Activated naive CD8-positive, alpha-beta T cell treated with anti-CD3 and anti-CD28 coated beads, Interleukin-2, amount 10 ng/mL, durations not matched to agents 7 days and 5 days (primary cell): ENCODE data around the gene AEBP1. TPM values are rescaled to one million over a fixed set of nuclear protein-coding genes. Genes with fewer than 3 reads are reported as not detected.

Experiments
- ATAC-seq: fragments of 150-1000 bp; cut with Tn5 transposase; one replicate; pipeline ENCODE4 v1.10.0; 2021; ENCODE audit warnings: low read depth, moderate library complexity
- POLR2A ChIA-PET: fragments of 350-600 bp; sonication (Branson Sonifier 250); formaldehyde crosslinking; loops from one replicate; lab custom pipeline; 2021; ENCODE audit warnings: antibody characterized with exemption; lab: Charles Lee
- DNase-seq: peaks from one replicate; pipeline ENCODE4 v3.0.0; 2021
- H3K27ac Mint-ChIP-seq: one replicate; pipeline ENCODE4 v1.8.0; 2022; ENCODE audit warnings: mild to moderate bottlenecking, mixed read lengths
- H3K27me3 Mint-ChIP-seq: one replicate; pipeline ENCODE4 v1.8.0; 2022; ENCODE audit warnings: mild to moderate bottlenecking, moderate library complexity, mixed read lengths
- H3K36me3 Mint-ChIP-seq: one replicate; pipeline ENCODE4 v1.8.0; 2021; ENCODE audit warnings: mild to moderate bottlenecking, mixed read lengths
- H3K4me1 Mint-ChIP-seq: one replicate; pipeline ENCODE4 v1.8.0; 2021; ENCODE audit warnings: mixed read lengths
- H3K4me3 Mint-ChIP-seq: one replicate; pipeline ENCODE4 v1.8.0; 2022; ENCODE audit warnings: mild to moderate bottlenecking, moderate library complexity, mixed read lengths
- H3K9me3 Mint-ChIP-seq: one replicate; pipeline ENCODE4 v1.8.0; 2021; ENCODE audit warnings: mixed read lengths
- total RNA-seq, 2 experiments: library from RNA; stranded (reverse); gene quantifications; one replicate each; pipeline ENCODE4 v1.2.3, GENCODE V29; 2021

Gene AEBP1
- total RNA-seq, 2 experiments from 2014 or later = 21.5 to 22.0 TPM

DNA sequence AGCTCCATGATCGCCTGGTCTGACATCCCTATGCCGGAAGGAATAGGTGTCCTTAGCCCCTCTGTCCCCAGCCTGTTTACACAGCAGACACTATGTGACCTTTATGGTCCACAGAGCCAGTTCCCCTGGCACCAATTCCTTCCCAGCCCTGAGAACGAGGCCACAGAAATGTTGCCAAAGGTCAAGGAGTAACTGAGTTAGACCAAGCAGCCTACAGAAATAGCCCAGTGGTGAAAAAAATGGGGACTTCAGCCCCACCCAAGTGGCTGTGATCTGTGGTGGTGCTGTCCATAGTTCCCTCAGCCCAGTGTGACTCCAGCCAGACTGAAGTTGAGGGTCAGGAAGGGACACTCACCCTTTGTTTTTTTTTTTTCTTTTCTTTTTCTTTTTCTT, 41.2 kb upstream of the AEBP1 start:
- Mint-ChIP-seq H3K27me3 (no peaks in the 10 kb centered on the region), H3K4me1 (peaks cover 7% of the 10 kb centered on the region), H3K9me3 (no peaks in the 10 kb centered on the region), H3K27ac (no peak overlapping the region), H3K4me3 (no peak overlapping the region), H3K36me3 (peaks cover 16% of the 10 kb centered on the region)
- ATAC-seq (no peak), DNase-seq (peak; percentile 1)
- POLR2A ChIA-PET = interaction anchor here (0.9 to 1.2 kb wide), 3 partner anchors 15 to 18 kb away, joined by 3 read pairs; partner anchors contain the start of gene DBNL

DNA sequence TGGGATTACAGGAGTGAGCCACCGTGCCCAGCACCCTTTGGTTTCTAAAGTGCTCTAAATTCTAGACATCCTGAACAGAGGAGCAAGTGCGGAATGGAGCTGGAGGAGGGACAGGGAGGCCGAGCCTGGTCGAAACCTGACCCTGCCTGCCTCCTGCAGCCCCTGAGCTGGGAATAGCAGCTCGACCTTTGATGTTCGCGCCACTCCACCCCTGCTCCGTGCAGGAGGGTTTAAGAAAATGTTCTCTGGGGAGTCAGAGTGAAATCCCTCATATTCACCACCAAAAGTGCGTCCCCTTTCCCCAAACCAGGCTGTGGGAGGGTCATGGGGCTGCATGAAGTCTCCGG, 40.6 kb upstream of the AEBP1 start:
- Mint-ChIP-seq H3K9me3 (no peaks in the 10 kb centered on the region), H3K27ac (no peak overlapping the region), H3K4me3 (no peak overlapping the region), H3K4me1 (peaks cover 5% of the 10 kb centered on the region), H3K36me3 (peaks cover 13% of the 10 kb centered on the region), H3K27me3 (no peaks in the 10 kb centered on the region)
- ATAC-seq (no peak), DNase-seq (no peak)
- POLR2A ChIA-PET = interaction anchor here (1.0 to 1.2 kb wide), 3 partner anchors 11 to 19 kb away, joined by 3 to 4 read pairs (median 3); partner anchors contain the start of gene DBNL

DNA sequence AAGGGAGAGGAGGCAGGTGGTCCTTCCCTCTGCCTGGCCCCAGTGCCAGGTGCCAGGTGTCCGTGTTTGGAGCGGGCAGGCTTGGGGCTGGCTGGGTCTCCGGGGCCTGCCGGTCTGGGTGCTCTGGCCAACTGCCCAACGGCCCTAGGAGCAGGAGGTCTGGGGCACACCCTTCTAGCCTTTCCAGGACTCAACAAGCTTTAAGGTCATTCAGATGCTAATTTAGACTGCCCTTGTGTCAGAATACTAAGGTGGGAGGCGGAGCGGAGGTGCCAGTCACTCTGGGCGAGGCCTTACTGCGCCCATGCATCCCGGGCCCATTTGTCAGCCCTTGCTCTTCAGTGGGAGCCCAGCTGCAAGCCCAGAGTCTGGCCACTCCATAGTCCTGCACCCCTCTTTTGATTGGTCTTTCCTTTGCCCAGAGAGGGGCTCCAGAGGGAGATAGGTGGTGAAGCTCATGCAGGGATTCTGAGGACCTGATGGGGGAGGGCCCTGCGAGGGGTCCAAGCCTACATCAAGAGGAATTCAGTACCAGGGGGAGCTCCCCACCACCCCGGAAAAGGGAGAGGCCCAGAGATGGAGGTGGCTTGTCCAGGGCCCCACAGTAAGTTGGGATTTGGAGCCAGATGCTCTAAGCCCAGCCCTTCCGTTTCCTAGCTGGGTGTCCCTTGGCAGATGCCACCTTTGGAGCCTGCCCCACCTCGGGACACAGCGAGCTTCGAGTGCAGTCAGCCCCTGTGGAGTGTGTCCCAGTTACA, 40.1 kb upstream of the AEBP1 start:
- H3K36me3 Mint-ChIP-seq = peaks cover 10% of the 10 kb centered on the region
- POLR2A ChIA-PET = interaction anchor here (0.7 to 1.7 kb wide), 7 partner anchors 9 to 48 kb away, joined by 3 to 4 read pairs (median 3); partner anchors contain the start of gene DBNL
- H3K9me3 Mint-ChIP-seq = no peaks in the 10 kb centered on the region
- ATAC-seq (no peak), DNase-seq (peak; percentile 26)
- H3K27me3 Mint-ChIP-seq = no peaks in the 10 kb centered on the region
- H3K4me3 Mint-ChIP-seq = no peak overlapping the region
- no peak overlapping the region for H3K27ac Mint-ChIP-seq
- H3K4me1 Mint-ChIP-seq = peaks cover 5% of the 10 kb centered on the region

DNA sequence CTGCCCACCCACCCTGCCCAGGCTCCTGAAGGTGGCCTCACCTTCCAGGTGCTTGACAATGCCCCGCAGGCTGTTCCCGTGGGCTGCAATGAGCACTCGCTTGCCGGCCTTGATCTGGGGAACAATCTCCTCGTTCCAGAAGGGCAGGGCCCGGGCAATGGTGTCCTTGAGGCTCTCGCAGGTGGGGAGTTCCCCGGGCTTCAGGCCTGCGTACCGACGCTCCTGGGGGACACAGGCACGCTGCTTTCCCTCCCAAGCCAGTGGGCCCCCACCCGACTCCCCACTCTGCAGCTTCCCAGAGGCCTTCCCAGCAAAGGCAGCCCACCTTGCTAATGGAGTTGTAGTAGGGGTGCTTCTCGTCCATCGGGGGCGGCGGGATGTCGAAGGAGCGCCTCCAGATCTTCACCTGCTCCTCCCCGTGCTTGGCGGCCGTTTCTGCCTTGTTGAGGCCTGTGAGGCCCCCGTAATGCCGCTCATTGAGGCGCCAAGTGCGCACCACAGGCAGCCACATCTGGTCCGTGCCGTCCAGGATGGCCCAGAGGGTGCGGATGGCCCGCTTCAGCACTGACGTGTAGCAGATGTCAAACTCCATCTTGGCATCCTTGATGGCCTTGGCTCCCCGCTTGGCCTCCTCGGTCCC, 39.2 kb upstream of the AEBP1 start:
- POLR2A ChIA-PET = interaction anchor here (0.7 to 3.6 kb wide), 7 partner anchors 10 to 136 kb away, joined by 3 to 22 read pairs (median 3); partner anchors contain the start of genes DBNL and YKT6
- Mint-ChIP-seq H3K4me1 (peaks cover 6% of the 10 kb centered on the region), H3K27ac (no peak overlapping the region), H3K4me3 (no peak overlapping the region), H3K36me3 (peaks cover 9% of the 10 kb centered on the region), H3K27me3 (no peaks in the 10 kb centered on the region), H3K9me3 (no peaks in the 10 kb centered on the region)
- no peak for DNase-seq
- peak; percentile 19 for ATAC-seq

DNA sequence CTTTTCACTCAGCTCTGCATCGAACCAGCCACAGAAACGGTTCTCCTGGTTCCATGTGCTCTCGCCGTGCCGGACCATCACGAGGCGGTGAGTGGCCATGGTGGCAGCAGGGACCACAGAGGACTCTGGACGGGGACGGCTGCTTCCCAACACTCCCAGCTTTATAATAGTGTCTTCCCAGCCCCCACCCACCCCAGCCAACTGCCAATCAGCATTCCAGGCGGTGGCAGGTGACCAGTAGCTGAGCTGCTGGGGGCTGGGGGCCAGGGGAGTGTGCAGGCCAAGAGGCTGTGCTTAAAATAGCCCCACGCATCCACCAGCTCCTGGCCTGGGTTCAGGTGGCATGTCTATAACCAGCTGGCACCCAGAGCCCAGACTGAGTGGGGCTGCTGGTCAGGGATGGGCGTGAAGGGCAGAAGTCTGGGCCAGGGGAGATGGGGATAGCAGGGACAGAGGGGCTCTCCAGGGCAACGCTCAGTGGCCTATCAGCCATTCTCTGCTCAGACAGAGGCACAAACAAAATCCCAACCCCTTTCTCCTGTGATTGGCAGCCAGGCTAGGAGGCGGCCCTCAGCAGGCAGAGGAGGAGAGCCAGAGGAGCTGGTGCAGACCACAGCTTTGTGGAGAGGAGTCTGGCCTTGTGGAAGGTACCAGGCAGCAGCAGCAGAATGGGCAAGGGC, 38.6 kb upstream of the AEBP1 start, which contains the start of gene PGAM2:
Gene PGAM2, minus strand, starts transcription at position 137 of the 680 bp plus-strand sequence. Its CDS starts 38 bp downstream, at position 99.
- H3K27ac Mint-ChIP-seq = no peak within 1 kb of the TSS
- POLR2A ChIA-PET = interaction anchor here (1.4 to 3.6 kb wide), 5 partner anchors 9 to 135 kb away, joined by 3 to 22 read pairs (median 4); partner anchors contain the start of genes DBNL and YKT6
- no peaks in the 10 kb centered on the region for H3K27me3 Mint-ChIP-seq
- no peak within 1 kb of the TSS for H3K4me3 Mint-ChIP-seq
- peak; percentile 36 for DNase-seq
- peaks cover 7% of the 10 kb centered on the region for H3K36me3 Mint-ChIP-seq
- H3K9me3 Mint-ChIP-seq = no peaks in the 10 kb centered on the region
- ATAC-seq = peak; percentile 44
- peaks cover 7% of the 10 kb centered on the region for H3K4me1 Mint-ChIP-seq

DNA sequence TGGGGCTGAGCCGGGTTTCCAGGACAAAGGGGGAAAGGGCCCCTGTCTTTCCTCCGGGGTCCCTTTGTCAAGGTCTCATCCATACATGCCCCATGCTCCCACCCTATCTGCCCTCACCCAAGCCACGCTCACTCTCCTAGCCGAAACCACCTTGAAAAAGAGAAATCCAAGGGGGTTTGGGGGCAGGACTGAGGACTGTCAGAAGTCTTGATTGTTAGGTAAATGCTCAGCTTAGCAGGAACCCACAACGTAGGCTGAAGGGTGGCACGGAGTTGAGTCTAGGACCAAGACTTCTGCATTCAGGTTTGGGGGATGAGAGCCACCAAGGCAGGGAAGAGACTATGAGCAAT, 38.1 kb upstream of the AEBP1 start:
- no peak for DNase-seq
- peaks cover 7% of the 10 kb centered on the region for H3K4me1 Mint-ChIP-seq
- no peaks in the 10 kb centered on the region for H3K9me3 Mint-ChIP-seq
- peak; percentile 6 for ATAC-seq
- peaks cover 7% of the 10 kb centered on the region for H3K36me3 Mint-ChIP-seq
- POLR2A ChIA-PET = interaction anchor here (0.6 to 3.6 kb wide), 6 partner anchors 8 to 859 kb away, joined by 3 to 22 read pairs (median 4); partner anchors contain the start of genes DBNL and YKT6
- no peak overlapping the region for H3K4me3 Mint-ChIP-seq
- H3K27me3 Mint-ChIP-seq = no peaks in the 10 kb centered on the region
- no peak overlapping the region for H3K27ac Mint-ChIP-seq

DNA sequence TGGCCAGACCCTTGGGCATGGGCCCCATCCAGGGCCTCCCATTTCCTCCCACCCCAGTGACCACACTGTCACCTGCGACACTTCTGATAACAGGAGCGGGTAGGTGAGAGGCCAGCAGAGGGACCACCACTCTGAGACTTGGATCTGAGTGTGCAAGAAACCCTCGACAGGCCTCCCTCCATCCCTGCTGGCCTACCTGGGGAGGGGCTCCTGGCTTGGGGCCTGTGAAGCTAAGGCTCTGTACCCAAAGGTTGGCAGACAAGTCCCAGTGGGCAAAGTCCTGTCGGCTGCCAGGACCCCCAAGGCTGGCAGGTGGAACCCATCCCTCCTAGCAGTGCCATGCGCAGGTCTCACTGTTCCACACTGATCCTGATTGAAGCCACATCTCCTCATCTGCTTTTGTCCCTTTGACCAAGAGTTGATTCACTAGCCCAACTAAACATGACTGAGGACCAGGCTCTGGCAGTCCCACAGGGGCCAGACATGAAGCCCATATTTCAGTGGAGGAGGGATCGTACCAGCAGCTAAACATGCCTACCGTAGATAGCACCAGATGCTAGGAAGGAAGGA, 37.6 kb upstream of the AEBP1 start:
- DNase-seq (peak; percentile 33), ATAC-seq (peak; percentile 5)
- peak overlapping the region; percentile 35 for H3K27ac Mint-ChIP-seq
- peaks cover 4% of the 10 kb centered on the region for H3K36me3 Mint-ChIP-seq
- H3K4me1 Mint-ChIP-seq = peaks cover 9% of the 10 kb centered on the region
- no peaks in the 10 kb centered on the region for H3K27me3 Mint-ChIP-seq
- H3K4me3 Mint-ChIP-seq = no peak overlapping the region
- POLR2A ChIA-PET = interaction anchor here (0.6 to 3.6 kb wide), 7 partner anchors 8 to 858 kb away, joined by 3 to 22 read pairs (median 3); partner anchors contain the start of genes DBNL and YKT6
- no peaks in the 10 kb centered on the region for H3K9me3 Mint-ChIP-seq

DNA sequence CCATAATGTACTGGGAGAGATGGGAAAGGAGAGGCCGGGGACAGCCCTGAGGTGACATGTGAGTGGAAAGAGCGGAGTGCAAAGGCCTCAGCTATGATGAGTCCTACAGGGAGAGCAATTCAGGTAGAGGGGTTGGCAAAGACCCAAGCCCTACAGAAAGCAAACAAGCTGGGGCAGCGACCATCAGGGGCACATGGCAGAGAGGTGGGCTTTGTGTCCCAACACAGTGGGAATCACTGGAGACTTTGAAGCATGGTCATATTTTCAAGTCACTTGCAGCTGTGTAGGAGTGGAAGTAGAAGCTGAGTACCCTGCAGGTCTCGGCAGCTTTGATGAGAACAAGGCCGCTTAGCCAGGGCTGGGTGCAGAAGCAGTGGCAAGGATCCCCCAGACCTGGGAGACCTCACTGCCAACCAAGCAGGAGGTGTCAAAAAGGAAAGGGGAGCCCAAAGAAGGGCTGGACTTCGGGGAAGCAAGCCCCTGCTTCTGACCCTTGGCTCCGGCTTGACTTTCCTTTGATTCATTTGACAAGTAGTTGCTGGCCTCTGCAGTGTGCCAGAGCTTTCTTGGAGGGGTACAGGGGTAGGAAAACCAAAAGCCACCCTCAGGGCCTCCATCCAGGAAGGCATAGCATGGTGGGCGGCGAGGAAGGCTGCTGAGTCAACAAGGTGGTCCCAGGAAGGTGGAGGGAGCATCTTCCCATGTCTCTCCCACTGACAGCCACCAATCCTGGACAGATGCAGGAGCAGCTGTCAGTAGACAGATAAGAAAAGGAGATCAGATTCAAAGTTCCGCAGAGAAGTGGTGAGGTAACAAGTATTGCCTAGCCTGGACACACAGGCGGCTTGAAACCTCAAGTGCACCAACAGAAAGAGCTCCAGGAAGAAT, 36.8 kb upstream of the AEBP1 start:
- H3K36me3 Mint-ChIP-seq = peaks cover 3% of the 10 kb centered on the region
- peaks cover 14% of the 10 kb centered on the region for H3K4me1 Mint-ChIP-seq
- H3K27me3 Mint-ChIP-seq = no peaks in the 10 kb centered on the region
- no peak for ATAC-seq
- POLR2A ChIA-PET = interaction anchor here (0.7 to 3.6 kb wide), 7 partner anchors 7 to 22 kb away, joined by 3 to 22 read pairs (median 4); partner anchors contain the start of gene DBNL
- H3K4me3 Mint-ChIP-seq = no peak overlapping the region
- peak; percentile 27 for DNase-seq
- peak overlapping the region; percentile 35 for H3K27ac Mint-ChIP-seq
- no peaks in the 10 kb centered on the region for H3K9me3 Mint-ChIP-seq

DNA sequence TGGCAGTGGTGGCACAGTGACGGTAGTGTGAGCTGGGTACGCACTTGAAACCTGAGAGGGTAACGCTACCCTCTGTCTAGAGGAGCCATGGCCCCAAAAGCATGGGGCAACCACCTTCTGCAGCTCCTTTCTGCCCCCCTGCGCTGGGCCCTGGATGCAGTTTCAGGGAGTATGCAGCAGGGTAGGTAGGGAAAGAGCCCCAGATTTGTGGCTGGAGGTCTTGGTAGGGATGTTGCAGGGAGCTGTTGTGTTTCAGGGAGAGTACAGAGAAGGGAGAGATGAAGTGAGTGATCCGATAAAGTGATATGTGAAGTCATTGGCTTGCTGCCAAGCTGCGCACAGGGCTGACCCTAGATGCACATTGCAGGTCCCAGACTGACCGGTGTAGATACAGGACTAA, 36.1 kb upstream of the AEBP1 start:
- ATAC-seq = no peak
- no peak overlapping the region for H3K4me3 Mint-ChIP-seq
- POLR2A ChIA-PET = interaction anchor here (0.7 to 3.6 kb wide), 4 partner anchors 9 to 23 kb away, joined by 3 to 22 read pairs (median 4); partner anchors contain the start of gene DBNL
- DNase-seq = no peak
- no peaks in the 10 kb centered on the region for H3K27me3 Mint-ChIP-seq
- peaks cover 18% of the 10 kb centered on the region for H3K4me1 Mint-ChIP-seq
- H3K27ac Mint-ChIP-seq = no peak overlapping the region
- no peaks in the 10 kb centered on the region for H3K9me3 Mint-ChIP-seq
- no peaks in the 10 kb centered on the region for H3K36me3 Mint-ChIP-seq

DNA sequence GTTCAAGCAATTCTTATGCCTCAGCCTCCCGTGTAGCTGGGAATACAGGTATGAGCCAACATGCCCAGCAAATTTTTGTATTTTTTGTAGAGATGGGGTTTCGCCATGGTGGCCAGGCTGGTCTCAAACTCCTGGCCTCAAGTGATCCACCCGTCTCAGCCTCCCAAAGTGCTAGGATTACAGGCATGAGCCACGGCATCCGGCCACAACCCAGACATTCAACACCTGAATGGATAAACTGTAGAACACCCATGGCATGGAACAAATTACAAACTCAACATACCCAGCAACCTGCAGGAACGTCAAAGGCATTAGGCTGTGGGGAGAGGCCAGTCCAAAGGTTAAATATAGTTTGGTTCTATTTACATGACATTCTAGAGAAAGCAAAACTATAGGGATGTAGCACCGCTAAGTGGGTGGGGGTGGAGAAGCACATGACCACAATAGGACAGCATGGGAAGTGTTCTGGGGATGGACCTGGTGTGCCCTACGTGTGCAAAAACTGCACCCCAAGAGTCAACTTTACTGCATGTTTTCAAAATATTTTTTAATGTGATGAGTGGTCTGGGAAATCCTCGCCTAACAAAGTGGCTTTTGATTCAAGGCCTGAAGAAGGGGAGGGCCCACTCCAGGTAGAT, 32.3 kb upstream of the AEBP1 start:
- POLR2A ChIA-PET = interaction anchor here (0.8 to 1.6 kb wide), 3 partner anchors 10 to 130 kb away, joined by 3 to 7 read pairs (median 3); no protein-coding TSS in a partner anchor
- DNase-seq (no peak), ATAC-seq (no peak)
- Mint-ChIP-seq H3K4me3 (peak overlapping the region; percentile 7), H3K4me1 (peaks cover 18% of the 10 kb centered on the region), H3K27me3 (no peaks in the 10 kb centered on the region), H3K9me3 (no peaks in the 10 kb centered on the region), H3K27ac (peak overlapping the region; percentile 31), H3K36me3 (peaks cover 5% of the 10 kb centered on the region)

DNA sequence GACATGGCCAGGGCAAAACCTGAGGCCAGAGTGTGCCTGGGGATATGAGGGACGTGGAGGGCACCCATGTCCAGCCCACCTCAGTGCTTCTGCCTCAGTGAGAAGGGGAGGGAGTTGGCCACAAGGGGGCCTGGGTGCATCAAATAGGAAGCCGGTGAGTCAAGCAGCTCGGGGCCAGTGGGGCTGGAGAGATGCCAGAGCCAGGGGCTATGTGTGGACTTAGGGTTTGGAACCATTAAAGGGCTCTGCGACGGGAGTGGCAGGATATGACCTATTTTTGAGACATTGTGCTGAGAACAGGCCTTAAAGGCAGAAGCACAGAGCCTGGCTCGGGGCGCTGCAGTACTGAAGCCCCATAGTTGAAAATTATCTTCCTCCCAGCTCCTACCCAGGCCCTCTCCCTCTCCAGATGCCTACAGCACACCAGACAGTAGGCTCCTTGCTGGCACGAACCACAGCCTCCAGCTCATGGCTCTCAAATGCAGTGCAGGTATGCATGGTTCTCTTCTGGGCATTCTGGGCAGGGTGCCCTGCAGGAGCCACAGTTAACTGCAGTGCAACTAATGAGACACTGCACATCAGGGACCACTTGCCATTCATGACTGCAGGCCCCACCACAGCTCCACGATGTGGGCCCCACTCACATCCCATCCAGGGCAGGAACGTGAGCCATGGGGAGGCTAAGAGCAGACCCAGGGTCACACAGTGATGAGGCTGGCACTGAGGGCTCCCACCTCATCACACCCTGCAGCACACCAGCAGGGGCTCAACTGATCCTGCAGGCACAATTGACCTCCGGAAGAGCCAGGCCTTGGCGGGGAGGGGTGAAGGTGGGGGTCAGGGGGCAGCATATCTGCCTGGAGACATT, 31.5 kb upstream of the AEBP1 start:
- H3K27me3 Mint-ChIP-seq = no peaks in the 10 kb centered on the region
- H3K9me3 Mint-ChIP-seq = no peaks in the 10 kb centered on the region
- H3K27ac Mint-ChIP-seq = peak overlapping the region; percentile 21
- H3K4me1 Mint-ChIP-seq = peaks cover 20% of the 10 kb centered on the region
- DNase-seq = peak; percentile 53
- POLR2A ChIA-PET = interaction anchor here (0.8 to 1.3 kb wide), 2 partner anchors 9 to 32 kb away, joined by 3 to 7 read pairs; no protein-coding TSS in a partner anchor
- ATAC-seq = peak; percentile 40
- peaks cover 6% of the 10 kb centered on the region for H3K36me3 Mint-ChIP-seq
- H3K4me3 Mint-ChIP-seq = no peak overlapping the region
